Islet precursor cell (in vitro differentiated cells): Measurements from ENCODE around the gene SLC35F4.
"Not testable (repeated sequence)": the region's sequence is repeated elsewhere in the genome, so short reads cannot be mapped to it uniquely, and the experiment has no call there.

Experiments used
- DNase-seq: peaks from one replicate; pipeline ENCODE4 v3.0.0-alpha.2; 2018

SLC35F4 gene

DNA sequence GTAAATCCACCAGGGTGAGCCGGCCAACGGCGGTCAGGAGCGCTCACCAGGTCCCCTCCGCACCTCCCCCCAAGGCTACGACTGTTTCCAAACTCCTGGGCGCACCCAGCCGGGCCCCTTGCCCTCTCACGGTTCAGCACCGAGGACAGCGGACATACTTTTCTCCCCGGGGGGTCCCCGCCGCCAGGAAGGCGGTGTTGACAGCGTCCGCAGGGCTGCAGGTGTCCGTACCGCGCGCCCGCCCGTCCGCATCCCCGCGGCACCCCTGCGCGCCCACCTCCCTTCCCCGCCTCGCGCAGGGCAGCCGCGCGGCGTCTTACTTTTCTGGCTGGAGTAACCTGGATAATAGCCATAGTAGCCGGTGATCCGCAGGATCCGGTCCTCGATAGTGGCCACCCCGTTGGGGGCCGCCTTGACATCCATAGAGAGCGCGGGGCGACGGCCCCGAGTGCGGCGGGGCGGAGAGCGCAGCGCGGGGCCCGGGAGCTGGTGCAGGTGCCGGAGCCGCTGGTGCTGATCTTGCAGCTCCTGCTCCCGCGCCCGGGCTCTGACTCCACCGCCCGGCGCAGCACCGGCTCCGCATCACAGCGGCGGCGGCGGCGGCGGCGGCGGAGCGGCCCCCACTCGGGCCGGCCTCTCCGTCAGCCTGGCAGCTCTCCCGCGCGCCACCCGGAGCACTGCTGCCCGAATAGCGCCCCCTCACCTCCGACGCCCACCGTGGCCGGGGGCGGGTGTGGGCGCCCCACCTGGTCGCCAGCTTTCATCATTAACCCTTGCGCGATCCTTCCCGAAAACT lies at the start of gene SLC35F4:
Gene SLC35F4 (minus strand): TSS at position 690 of the 796 bp plus-strand sequence.
- peak; percentile 86 for DNase-seq

DNA sequence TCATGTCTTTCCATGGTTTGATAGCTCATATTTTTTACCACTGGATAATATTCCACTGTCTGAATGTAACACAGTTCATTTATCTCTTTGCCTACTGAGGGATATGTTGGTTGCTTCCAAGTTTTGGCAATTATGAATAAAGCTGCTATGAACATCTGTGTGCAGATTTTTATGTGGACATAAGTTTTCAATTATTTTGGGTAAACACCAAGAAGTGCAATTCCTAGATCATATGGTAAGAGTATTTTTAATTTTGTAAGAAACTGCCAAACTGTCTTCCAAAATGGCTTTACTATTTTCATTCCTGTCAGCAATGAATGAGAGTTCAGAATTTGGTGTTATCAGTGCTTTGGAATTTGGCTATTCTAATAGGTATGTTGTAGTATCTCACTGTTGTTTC lies 43.7 kb upstream of the SLC35F4 start:
- no peak for DNase-seq

DNA sequence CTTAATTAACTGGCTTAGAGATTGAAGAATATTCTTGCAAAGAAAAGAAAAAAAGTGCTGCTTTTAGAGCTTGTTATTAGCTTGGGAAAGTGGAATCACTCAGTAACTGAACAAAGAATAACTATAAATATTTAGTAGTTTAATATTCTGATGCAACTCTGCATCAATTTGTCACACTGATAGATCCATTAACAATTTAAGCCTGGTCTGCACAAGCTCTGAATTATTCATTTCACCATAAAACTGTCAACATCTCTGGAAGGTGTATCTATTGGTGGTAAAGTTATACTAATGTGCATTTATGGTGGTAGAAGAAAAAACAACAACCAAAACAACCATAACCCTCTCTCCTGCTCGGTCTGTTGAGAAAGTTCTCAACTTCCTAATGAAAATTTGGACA lies 38.1 kb upstream of the SLC35F4 start:
- no peak for DNase-seq

DNA sequence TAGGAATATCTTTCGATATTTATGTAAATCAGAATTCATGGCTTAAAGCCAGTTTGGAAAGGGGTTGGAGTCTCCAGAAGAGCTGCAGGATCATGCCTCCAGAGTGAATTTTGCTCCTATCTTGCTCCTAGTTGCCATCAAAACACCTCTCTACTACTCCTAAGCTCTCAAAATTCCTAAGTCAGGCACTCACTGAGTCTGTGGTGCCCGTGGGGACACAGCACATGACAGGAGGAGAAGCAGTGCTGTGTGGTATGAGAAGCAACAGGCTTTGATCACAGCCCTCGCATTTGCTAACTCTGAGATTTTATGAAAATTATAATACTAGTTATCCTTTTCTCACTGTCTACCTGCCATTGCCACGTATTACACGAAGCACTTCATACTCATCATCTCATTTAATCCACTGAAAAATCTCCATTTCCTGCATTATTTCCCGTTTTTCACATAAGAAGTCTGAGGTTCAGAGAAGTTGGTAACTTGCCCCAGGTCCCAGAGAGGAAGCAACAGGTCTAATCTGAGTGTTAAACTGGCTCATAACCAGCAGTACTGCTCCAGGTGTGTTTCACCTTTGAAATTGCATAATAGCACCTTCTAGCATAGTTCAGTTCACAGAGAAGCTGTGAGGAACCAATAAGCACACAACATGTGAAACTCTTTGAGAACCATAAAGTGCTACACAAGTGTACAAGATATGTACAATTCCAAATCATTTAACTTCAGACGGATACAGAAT lies 33.1 kb upstream of the SLC35F4 start:
- no peak for DNase-seq

DNA sequence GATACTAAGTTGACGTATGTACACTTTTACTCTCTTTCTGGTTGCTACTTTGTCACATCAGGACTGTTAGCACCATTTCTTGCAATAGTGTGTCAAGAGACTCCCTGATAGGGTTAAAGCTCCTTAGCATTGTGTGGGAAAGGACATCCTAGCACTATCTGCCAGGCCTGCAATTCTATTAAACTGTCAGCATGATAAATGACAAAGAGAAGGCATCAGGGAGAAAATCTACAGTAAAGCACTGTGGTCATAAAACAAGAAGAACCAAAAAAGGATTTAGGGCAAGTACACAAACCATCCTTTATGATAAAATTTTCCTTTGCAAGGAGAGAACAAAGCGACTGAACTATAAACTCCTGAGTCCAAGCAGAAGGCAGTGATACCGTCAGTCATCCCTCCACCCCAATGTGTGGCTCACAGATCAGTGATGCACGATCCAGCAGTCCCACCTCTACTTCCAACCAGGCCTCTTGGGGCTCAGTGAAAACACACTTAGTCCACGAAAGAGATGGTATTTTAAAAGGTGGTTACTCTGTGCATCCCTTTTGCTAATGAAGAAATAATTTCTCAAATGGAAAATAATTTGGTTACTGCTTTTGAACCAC lies 31.4 kb upstream of the SLC35F4 start:
- DNase-seq: no peak

DNA sequence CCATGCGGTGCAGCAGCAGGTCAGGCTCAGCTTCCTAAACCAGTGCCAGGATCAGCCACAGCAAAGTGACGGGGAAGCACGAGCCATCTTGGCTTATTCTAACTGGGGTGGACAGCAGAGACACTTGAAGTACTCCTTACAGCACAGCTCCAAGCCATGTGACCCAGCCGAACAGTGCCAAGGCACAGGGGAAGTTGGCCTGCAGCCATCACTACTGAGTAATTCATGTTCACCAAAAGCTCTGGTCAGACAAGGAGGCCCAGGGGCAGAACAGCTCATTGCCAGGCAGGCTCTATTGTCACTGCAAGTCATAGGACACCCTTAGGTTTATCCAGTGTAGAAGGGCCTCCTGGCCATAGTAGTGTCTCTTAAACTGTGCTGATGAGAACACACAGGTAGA lies 23.4 kb upstream of the SLC35F4 start:
- no peak for DNase-seq

DNA sequence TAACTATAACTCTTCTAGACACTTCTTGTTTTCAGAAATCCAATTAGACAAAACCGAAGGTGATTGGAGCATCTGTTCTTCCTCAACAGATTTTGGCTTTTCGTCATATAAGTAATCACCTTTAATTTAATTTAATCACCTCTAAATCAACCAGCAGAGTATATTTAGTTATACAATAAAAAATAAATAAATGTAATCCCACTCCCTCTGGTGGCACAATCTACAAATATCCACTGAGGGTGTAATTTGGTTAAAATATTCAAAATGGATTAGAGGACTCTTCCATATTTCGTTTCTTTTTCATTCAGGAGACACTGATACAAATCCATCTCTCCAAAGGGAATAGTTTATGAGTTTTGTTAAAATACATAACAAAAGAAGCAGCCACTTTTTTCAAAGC lies 18.3 kb upstream of the SLC35F4 start:
- no peak for DNase-seq

DNA sequence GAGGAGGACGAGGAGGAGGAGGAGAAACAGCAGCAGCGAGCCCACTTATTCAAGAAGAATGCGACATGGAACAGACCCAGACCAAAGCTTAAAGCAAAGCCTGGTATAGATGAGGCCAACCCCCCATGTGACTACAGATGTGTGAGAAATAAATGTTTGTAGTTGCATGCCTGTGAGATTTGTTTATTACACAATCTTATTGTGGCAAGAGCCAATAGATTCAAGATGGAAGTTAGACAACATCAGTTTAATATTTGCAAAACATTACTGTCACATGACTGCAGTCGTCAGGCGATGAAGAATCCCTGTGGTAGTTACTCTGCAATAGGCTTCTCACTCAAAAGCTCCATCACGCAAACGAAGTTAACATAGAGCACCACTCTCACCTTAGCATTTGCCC lies 17.2 kb upstream of the SLC35F4 start:
- DNase-seq: no peak

DNA sequence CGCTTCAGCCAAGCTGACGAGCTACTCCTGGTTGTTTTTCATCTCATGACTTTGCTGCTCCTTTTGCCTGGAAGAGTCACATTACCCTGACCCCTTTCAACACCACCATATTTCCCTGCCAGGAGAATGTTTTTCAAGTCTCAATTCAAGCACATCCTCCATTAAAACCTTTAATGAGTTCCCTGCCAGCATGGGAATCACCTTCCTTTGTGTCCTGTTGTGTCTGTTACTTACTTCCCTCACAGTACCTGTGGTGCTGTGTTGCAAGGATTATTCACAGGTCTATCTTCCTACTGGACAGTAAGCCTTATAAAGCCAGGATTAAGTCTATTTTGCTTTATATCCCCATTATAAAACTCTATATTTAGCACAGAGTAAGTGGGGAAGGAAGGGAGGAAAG lies 13.6 kb upstream of the SLC35F4 start:
- no peak for DNase-seq

DNA sequence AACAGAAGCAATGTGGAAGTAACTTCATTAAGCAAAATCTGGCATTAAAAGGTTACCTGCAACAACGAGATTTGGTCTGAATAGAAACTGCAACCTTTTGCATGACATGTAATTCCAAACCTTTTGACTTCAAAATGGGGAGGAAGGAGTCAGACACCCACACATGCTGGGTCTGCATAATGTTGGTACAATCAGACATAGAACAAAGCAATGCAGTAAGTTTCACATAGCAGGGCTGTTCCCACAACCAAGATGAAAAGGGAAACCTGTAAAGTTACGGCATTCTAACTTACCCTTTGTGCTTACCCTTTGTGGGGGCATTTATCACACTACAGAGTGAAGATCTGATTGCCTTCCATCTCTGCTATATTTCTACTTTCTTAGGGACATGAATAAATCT lies 10.1 kb upstream of the SLC35F4 start:
- no peak for DNase-seq

DNA sequence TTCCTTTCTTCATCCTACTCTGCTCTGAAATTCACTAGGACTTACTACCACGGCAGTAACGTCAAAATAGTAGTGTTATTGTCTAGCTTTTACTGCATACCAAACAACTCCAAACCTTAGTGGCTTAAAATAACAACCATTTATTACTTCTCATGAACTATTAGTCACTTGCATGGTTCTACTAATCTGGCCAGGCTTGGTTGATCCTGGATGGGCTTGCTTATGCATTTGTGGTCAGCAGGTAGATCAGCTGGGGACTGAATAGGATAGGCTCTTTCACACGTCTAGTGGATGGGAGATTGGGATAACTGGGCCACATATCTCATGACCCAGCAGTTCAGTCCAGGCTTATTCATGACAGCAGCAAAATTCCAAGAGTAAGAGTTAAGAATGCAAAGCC lies 9.4 kb upstream of the SLC35F4 start:
- DNase-seq: no peak

DNA sequence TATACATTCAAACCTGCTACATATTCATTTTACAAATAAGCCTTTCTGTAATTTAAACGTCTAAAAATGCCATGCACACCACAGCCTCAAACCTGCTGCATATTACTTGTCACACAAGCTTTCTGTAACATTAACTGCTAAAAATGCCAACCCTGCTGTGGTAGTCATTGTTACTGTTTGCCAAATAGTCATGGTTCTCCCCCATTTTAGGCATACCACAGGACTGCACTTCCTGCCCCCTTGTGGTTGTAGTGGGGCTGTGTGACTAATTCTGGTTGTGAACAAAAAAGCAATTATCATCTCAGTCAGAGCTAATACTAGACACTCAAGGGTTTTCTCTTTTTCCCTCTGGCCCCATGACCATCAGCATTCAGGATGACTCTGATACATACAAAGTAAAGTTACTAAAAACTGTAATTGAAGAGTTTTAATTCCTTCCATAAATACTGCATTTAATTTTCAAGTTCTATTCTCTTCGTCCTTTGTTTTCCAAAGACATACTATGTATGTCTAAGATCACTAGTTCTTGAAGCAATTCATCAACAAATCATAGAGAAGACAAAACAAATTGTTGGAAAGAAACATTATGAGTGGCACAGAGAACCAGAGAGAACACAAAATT lies 5.7 kb upstream of the SLC35F4 start:
- DNase-seq: no peak

DNA sequence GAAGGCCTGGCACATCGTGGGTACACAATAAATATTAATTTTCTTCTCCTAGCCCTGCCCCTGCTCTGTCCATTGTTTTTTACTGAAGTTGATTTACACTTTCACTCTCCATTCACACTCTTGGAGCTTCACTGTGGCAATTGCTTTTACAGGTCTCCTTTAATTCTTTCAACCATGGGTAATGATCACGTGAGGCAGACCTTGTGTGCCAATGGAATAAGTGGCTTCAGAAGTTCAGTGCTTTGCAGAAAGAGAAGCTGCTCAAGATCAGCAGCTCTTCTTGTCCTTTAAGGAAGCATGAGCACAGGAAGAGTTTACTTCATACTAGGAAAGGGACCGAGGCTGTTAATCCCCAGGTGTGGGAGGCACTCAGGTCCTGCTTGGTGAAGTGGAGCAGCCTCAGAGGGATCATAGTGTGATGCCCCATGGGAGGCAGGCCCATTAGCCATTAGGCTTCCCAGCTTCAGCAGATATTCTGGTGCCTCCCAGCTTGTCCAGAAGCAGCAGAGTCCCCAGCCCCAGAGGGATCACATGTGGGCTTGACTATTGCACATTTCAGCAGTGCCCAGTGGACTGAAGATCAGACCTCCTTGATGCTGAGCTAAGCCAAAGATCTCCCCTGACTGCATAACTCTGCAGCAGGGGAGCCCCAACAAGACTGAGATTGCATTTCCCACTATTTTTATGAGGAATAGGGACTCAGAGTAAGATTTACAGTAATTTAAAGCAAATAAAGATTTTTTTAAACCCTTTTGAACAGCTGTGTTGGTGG lies 5.0 kb upstream of the SLC35F4 start:
- no peak for DNase-seq

DNA sequence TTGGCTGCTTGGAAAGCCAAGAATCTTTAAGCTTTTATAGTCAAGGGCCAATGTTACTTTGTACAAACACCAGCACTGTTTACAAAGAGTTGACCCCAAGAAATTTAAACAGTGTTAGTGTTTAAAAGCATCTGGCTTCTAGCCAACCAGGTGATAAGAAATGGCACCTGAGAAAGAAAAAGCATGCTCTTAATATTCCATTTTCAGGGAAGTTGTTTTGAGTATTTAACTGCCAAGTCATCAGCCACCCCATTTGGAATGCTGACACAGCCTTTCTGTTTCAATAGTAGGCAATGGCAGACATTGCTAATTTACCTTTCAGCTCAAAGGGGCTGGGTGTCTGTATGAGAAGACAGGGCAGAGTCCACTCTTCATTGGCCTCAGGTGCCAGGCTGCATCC lies 3.7 kb upstream of the SLC35F4 start:
- DNase-seq: no peak

DNA sequence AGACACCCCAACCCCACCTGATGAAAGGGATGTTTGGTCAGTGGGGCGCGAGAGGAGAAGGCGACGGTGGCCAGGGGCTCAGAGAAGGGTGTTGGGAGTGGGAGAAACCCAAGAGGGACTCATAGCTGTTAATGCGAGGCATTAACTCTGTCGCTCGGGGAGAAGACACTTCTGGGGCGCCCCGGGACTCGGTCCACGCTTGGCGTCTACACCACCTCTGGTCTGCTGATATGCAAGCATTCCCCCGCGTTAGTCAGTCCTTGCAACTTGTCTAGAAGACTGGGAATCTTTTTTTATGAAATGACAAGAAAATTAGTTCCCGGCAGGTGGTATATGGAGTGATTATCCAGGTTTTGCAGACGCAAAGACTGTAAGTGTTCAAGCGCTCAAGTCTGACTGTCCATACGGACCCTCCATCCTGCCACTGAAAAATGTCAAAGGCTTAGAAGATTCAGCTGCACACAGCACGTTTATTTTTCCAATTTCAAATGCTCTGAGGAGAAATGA lies 360 bp upstream of the SLC35F4 start:
- no peak for DNase-seq

DNA sequence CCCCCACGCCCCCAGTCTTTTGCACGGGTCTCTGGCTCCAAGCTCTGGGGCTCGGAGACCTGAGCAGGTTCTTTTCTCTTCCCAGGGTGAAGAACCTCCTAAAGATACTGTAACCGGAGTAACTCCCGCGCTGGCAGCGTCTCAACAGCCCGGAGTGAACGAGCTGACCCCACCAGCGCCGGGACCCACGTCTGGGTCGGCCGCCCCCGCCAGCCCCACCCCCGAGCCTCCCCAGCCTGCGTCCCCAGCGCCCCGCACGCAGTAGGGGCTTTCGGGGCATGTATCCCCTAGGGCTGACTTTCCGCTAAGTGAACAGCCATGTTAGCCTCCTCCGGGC lies 858 bp downstream of the SLC35F4 start:
- no peak for DNase-seq

DNA sequence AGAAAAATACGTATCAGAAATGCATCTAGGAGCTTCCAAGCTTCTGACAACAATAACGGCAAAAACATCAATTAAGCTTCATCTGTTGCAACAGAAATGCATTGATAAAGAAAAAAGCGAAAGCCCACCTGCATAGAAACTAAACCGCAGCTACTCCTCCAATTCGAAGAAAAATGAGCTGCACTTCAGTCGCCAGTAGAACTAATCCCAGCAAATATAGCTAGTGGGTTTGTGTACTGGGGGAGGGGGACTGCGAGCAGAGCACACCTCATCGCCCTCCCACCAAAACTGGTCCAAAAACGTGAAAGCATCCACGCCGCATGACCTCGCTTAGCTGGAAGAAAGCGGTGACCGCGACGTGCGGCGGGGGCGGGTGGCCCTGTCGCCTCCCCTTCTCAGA lies 1.2 kb downstream of the SLC35F4 start:
- DNase-seq: no peak

DNA sequence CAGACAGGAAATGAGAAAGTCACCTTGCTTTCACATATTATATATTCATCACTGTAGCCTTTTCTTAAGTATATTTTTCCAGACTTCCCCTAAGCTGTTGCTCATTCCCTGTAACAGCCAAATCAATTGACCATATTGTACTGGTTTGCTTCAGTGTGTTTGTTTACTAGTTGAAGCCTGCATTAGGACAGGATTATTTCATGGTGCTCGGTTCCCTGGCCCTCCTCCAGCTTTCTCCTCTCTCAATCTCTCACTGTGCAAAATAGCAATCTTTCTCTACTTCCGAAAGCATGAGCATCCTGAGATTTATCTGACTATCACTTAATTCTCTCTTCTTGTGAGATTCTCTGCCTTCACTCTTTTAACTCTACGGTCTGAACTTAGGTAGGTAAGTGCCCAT lies 2.4 kb downstream of the SLC35F4 start:
- no peak for DNase-seq

DNA sequence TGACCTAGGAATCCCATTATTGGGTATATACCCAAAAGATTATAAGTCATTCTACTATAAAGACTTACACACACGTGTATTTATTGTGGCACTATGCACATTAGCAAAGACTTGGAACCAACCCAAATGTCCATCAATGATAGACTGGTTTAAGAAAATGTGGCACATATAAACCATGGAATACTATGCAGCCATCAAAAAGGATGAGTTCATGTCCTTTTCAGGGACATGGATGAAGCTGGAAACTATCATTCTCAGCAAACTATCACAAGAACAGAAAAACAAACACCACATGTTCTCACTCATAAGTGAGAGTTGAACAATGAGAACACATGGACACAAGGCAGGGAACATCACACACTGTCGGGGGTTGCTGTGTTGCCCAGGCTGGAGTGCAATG lies 10.2 kb downstream of the SLC35F4 start:
- not testable (repeated sequence) for DNase-seq

DNA sequence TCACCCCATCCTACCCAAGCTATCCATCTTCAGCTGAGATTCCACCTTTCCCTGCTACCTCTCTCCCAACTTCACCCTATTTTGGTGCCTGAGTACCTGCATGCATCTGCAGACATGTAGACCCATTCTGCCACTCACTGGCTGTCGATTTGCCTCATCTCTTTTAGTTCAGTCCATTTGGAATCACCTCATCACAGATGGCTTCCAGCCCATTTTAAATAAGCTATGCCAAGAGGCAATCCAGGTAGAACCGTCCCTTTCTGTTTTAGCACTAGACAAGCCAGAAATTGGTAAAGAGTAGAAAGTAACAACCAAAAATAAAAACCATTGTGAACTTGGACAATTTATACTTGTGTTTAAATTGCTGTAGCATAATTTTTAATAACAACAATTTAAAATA lies 11.3 kb downstream of the SLC35F4 start:
- DNase-seq: no peak

DNA sequence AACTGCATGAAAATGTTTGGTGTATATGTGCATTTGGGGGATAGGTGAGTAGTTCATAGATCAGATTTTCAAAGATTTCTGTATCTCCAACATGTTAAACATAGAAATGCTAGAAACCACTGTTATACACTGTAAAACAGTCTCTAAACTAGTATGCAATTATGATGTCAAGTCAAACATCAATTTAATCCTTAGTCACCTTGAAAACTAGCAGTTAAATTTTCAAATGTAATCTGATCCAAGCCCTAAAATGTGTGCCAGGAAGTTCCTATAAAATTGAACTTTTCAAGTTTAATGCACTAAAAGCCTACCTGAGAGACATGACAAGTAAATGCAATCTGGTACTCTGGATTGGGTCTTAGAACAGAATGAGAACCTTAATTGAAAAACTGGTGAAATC lies 14.5 kb downstream of the SLC35F4 start:
- DNase-seq: no peak

DNA sequence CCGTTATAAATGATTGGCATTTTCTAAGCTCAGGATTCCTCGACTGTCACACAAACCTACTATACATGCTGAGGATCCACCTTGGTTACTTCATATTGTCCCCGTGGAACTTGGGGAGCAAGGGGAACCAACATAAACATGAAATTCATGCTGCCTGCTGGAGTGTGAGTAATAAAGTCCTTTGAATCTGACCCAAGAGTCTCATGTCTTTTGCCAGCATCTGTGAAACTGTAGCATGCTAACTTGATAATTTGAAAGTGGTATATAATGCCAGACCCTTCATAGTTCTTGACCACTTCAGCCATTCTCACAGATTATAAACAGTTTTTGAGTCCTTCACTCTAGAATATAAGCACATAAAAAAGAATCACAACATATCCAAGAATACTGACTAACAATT lies 17.1 kb downstream of the SLC35F4 start:
- no peak for DNase-seq

DNA sequence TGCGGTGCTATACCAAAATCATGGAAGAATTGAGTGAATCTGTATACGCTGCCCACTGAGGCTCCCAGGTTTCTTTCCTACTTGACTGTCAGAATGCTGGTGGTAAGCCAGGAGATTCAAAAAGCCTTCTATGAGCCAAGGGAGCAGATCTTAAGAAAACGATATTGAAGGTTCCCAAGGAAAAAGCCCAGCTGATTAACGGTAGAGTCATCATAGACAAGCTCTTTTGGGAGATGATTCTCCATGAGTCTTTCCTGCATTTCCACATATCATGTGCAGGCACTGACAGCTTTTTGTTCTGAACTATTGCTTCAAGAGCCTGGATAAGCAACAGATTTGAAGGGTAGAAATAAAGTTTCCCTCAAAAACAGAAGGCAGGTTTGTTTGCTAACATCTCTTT lies 17.5 kb downstream of the SLC35F4 start:
- no peak for DNase-seq
